IMR-90 (cell line): ENCODE measurements around the gene PDGFA. TPM values are rescaled to one million over a fixed set of nuclear protein-coding genes. Genes with fewer than 3 reads are reported as not detected.

Experiments
- ATAC-seq: fragments of 200-7000 bp; cut with Tn5 transposase; 2 replicates; pipeline ENCODE4 v1.9.1; 2020; ENCODE audit warnings: low read depth, mild to moderate bottlenecking, moderate library complexity
- BruUV-seq: library from RNA; stranded (reverse); fragments of 400-500 nt; replicated peaks from 2 replicates; lab custom pipeline; 2021; lab: Mats Ljungman, UMichigan
- CTCF ChIA-PET: fragments of 300-600 bp; formaldehyde crosslinking; extraction: SDS; loops from one replicate; lab custom pipeline; 2021; ENCODE audit warnings: antibody characterized with exemption; lab: Yijun Ruan, JAX
- POLR2A ChIA-PET: fragments of 300-600 bp; sonication (Branson Sonifier 250); formaldehyde crosslinking; loops from one replicate; lab custom pipeline; 2022; ENCODE audit warnings: antibody characterized with exemption; ENCODE audit not compliant: unreplicated experiment; lab: Charles Lee
- DNase-seq: peaks from one replicate; pipeline ENCODE4 v3.0.0; 2013
- H2AFZ ChIP-seq: replicated peaks from 2 replicates; pipeline ENCODE3; 2013; ENCODE audit warnings: low read length, mild to moderate bottlenecking; ENCODE audit not compliant: poor library complexity
- H2AK5ac ChIP-seq: 2 replicates; pipeline ENCODE4 v1.6.1; 2013; ENCODE audit warnings: low read depth, low read length, inconsistent platforms
- H2AK9ac ChIP-seq: replicated peaks from 2 replicates; pipeline ENCODE3; 2013; ENCODE audit warnings: mild to moderate bottlenecking, low read depth, low read length, moderate library complexity; ENCODE audit not compliant: poor library complexity
- H2BK120ac ChIP-seq: 2 replicates; pipeline ENCODE4 v1.6.1; 2013; ENCODE audit warnings: low read depth, low read length, inconsistent platforms
- H2BK15ac ChIP-seq: 3 replicates; pipeline ENCODE4 v1.6.1; 2013; ENCODE audit warnings: low read depth, low read length, inconsistent platforms
- H2BK20ac ChIP-seq: 2 replicates; pipeline ENCODE4 v1.6.1; 2013; ENCODE audit warnings: low read depth, mild to moderate bottlenecking, inconsistent platforms, low read length, moderate library complexity
- H2BK5ac ChIP-seq: 2 replicates; pipeline ENCODE4 v1.6.1; 2013; ENCODE audit warnings: mild to moderate bottlenecking, low read depth, low read length, inconsistent platforms; ENCODE audit not compliant: poor library complexity, severe bottlenecking
- H3K14ac ChIP-seq: replicated peaks from 2 replicates; pipeline ENCODE4 v1.6.1; 2013; ENCODE audit warnings: low read depth, low read length, inconsistent platforms
- H3K18ac ChIP-seq: 2 replicates; pipeline ENCODE4 v1.6.1; 2013; ENCODE audit warnings: low read depth, low read length, control low read depth
- H3K23ac ChIP-seq: 2 replicates; pipeline ENCODE4 v1.6.1; 2013; ENCODE audit warnings: low read depth, low read length, inconsistent platforms
- H3K27ac ChIP-seq: 2 replicates; pipeline ENCODE4 v1.5.1; 2013; ENCODE audit warnings: mild to moderate bottlenecking, control low read depth, low read length; ENCODE audit not compliant: insufficient read depth
- H3K27me3 ChIP-seq: 2 replicates; pipeline ENCODE4 v1.6.1; 2013; ENCODE audit warnings: low read length; ENCODE audit not compliant: control insufficient read depth, insufficient read depth
- H3K36me3 ChIP-seq: 2 replicates; pipeline ENCODE4 v1.6.1; 2013; ENCODE audit warnings: low read length, mixed read lengths; ENCODE audit not compliant: control insufficient read depth, insufficient read depth
- H3K4ac ChIP-seq: 2 replicates; pipeline ENCODE4 v1.6.1; 2013; ENCODE audit warnings: low read depth, low read length, inconsistent platforms
- H3K4me1 ChIP-seq: 2 replicates; pipeline ENCODE4 v1.6.1; 2013; ENCODE audit warnings: low read length, mixed read lengths; ENCODE audit not compliant: control insufficient read depth, insufficient read depth
- H3K4me2 ChIP-seq: 2 replicates; pipeline ENCODE4 v1.6.1; 2013; ENCODE audit warnings: low read depth, mild to moderate bottlenecking, control low read depth, low read length, moderate library complexity
- H3K4me3 ChIP-seq: 2 replicates; pipeline ENCODE4 v1.5.1; 2013; ENCODE audit warnings: low read depth, mild to moderate bottlenecking, control low read depth, low read length, moderate library complexity; ENCODE audit not compliant: insufficient read depth
- H3K56ac ChIP-seq: 2 replicates; pipeline ENCODE4 v1.6.1; 2013; ENCODE audit warnings: low read length, inconsistent platforms; ENCODE audit not compliant: insufficient read depth; ENCODE audit errors: extremely low read depth
- H3K79me1 ChIP-seq, 2 experiments: 2 replicates each; pipeline ENCODE4 v1.6.1; 2013; ENCODE audit warnings: low read length in 2 of 2, inconsistent platforms in 1 of 2, low read depth in 1 of 2
- H3K9ac ChIP-seq: 2 replicates; pipeline ENCODE4 v1.6.1; 2013; ENCODE audit warnings: low read depth, low read length, control low read depth
- H3K9me1 ChIP-seq: 2 replicates; pipeline ENCODE4 v1.6.1; 2013; ENCODE audit warnings: low read length, inconsistent platforms; ENCODE audit not compliant: insufficient read depth
- H3K9me3 ChIP-seq: 2 replicates; pipeline ENCODE4 v1.6.1; 2013; ENCODE audit warnings: low read length; ENCODE audit not compliant: control insufficient read depth, insufficient read depth
- H4K20me1 ChIP-seq: 2 replicates; pipeline ENCODE4 v1.6.1; 2013; ENCODE audit warnings: low read length, inconsistent platforms; ENCODE audit not compliant: insufficient read depth
- H4K5ac ChIP-seq: 2 replicates; pipeline ENCODE4 v1.6.1; 2013; ENCODE audit warnings: mild to moderate bottlenecking, low read depth, low read length, control low read depth
- H4K8ac ChIP-seq, 2 experiments: 2 replicates each; pipeline ENCODE4 v1.6.1; 2013; ENCODE audit warnings: low read depth in 2 of 2, low read length in 2 of 2, control low read depth in 1 of 2, inconsistent platforms in 1 of 2
- H4K91ac ChIP-seq: 2 replicates; pipeline ENCODE4 v1.6.1; 2013; ENCODE audit warnings: low read depth, low read length, inconsistent platforms; ENCODE audit not compliant: insufficient read depth
- CEBPB ChIP-seq: IDR thresholded peaks from 2 replicates; pipeline ENCODE4 v1.6.1; 2012; ENCODE audit warnings: low read depth, low read length, improper control_type of control experiment
- MAZ ChIP-seq: IDR thresholded peaks from 2 replicates; pipeline ENCODE4 v1.6.1; 2012; ENCODE audit warnings: low read depth, mild to moderate bottlenecking, low read length, improper control_type of control experiment, moderate library complexity, borderline replicate concordance
- MXI1 ChIP-seq: IDR thresholded peaks from 2 replicates; pipeline ENCODE4 v1.6.1; 2012; ENCODE audit warnings: low read depth, mild to moderate bottlenecking, low read length, moderate library complexity, borderline replicate concordance
- POLR2A ChIP-seq: IDR thresholded peaks from 2 replicates; pipeline ENCODE4 v1.6.1; 2012; ENCODE audit warnings: mild to moderate bottlenecking, low read depth, low read length
- SMC3 ChIP-seq: fragments of 150-350 bp; IDR thresholded peaks from 2 replicates; pipeline ENCODE4 v1.6.1; 2016; ENCODE audit warnings: low read depth, mild to moderate bottlenecking, antibody characterized with exemption, low read length, moderate library complexity
- WGBS, 2 experiments: methylation state at CpG; one replicate each; pipeline versions ENCODE4 v1.1.5 to v1.1.7; 2013; ENCODE audit warnings: missing lambda C conversion rate in 2 of 2; ENCODE audit not compliant: insufficient read length in 1 of 2; ENCODE audit errors: extremely low coverage in 2 of 2; 5-methylcytosine and 5-hydroxymethylcytosine counted together
- dilution Hi-C: fragments of 300-500 bp; cut with HindIII; formaldehyde crosslinking; loops from one replicate; pipeline ENCODE4 v1.14.3; 2018; ENCODE audit warnings: low sequenced_read_pairs; ENCODE audit not compliant: unreplicated experiment
- in situ Hi-C: fragments of 300-500 bp; cut with MboI; formaldehyde crosslinking; loops from 3 replicates; pipeline ENCODE4 v1.14.3; 2019; ENCODE audit warnings: low sequenced_read_pairs, inconsistent platforms, mixed read lengths
- intact Hi-C: fragments of 100-400 bp; cut with micrococcal nuclease; formaldehyde crosslinking; loops from 2 replicates; pipeline ENCODE4 v1.10.0; 2022
- polyA plus RNA-seq, 3 experiments: library from polyadenylated mRNA; depleted of rRNA; stranded (reverse); fragments of >200 nt; gene quantifications; 2 replicates each; pipeline ENCODE4 v1.2.3, GENCODE V29; 2012; ENCODE audit warnings: low replicate concordance in 1 of 3
- total RNA-seq: library from RNA; depleted of rRNA; stranded (reverse); fragments of >200 nt; gene quantifications from 2 replicates; pipeline ENCODE4 v1.2.3, GENCODE V29; 2012
- TF ChIP-seq, protein P1 (sequence below): fragments of 150-350 bp; IDR thresholded peaks from 2 replicates; pipeline ENCODE4 v1.6.1; 2016; ENCODE audit warnings: low read depth, mild to moderate bottlenecking, low read length, moderate library complexity, borderline replicate concordance
- TF ChIP-seq, protein P2 (sequence below): fragments of 150-350 bp; IDR thresholded peaks from 2 replicates; pipeline ENCODE4 v1.6.1; 2017; ENCODE audit warnings: mild to moderate bottlenecking, antibody characterized with exemption, low read length, low read depth
- TF ChIP-seq, protein P3 (sequence below): conservative IDR thresholded peaks from 2 replicates; pipeline ENCODE4 v1.5.1; 2012; ENCODE audit warnings: mild to moderate bottlenecking, low read depth, low read length, improper control_type of control experiment

PDGFA gene
- total and polyA plus RNA-seq, 2 of the 4 experiments (the other 2 are of a cell fraction), result 3.3 to 3.8 TPM

DNA sequence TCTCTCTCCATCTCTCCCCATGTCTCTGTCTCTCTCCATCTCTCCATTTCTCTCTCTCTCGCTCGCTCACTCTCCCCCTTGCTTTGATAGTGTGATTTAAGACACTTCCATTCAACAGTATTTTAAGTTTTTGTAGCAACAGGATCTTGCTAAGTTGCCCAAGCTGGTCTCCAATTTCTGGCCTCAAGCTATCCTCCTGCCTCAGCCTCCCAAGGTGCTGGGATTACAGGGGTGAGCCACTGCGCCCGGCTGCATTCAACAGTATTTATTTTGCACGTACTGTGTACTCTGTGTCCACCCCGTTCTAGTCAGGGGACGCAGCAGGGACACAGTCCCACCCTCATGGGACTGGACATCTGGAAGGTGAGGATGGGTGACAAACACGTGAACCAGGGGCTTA lies 14.4 kb upstream of the PDGFA start:
- DNase-seq, result no peak
- no peak overlapping the region for H4K5ac ChIP-seq
- H3K9me1 ChIP-seq, result peaks cover 7% of the 10 kb centered on the region
- no peak overlapping the region for H3K23ac ChIP-seq
- TF ChIP-seq, protein P1, sequence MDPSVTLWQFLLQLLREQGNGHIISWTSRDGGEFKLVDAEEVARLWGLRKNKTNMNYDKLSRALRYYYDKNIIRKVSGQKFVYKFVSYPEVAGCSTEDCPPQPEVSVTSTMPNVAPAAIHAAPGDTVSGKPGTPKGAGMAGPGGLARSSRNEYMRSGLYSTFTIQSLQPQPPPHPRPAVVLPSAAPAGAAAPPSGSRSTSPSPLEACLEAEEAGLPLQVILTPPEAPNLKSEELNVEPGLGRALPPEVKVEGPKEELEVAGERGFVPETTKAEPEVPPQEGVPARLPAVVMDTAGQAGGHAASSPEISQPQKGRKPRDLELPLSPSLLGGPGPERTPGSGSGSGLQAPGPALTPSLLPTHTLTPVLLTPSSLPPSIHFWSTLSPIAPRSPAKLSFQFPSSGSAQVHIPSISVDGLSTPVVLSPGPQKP, result no peak
- TF ChIP-seq POLR2A (no peak), CEBPB (no peak), MAZ (no peak), SMC3 (no peak), MXI1 (no peak)
- TF ChIP-seq, protein P2, sequence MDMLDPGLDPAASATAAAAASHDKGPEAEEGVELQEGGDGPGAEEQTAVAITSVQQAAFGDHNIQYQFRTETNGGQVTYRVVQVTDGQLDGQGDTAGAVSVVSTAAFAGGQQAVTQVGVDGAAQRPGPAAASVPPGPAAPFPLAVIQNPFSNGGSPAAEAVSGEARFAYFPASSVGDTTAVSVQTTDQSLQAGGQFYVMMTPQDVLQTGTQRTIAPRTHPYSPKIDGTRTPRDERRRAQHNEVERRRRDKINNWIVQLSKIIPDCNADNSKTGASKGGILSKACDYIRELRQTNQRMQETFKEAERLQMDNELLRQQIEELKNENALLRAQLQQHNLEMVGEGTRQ, result no peak
- TF ChIP-seq, protein P3, sequence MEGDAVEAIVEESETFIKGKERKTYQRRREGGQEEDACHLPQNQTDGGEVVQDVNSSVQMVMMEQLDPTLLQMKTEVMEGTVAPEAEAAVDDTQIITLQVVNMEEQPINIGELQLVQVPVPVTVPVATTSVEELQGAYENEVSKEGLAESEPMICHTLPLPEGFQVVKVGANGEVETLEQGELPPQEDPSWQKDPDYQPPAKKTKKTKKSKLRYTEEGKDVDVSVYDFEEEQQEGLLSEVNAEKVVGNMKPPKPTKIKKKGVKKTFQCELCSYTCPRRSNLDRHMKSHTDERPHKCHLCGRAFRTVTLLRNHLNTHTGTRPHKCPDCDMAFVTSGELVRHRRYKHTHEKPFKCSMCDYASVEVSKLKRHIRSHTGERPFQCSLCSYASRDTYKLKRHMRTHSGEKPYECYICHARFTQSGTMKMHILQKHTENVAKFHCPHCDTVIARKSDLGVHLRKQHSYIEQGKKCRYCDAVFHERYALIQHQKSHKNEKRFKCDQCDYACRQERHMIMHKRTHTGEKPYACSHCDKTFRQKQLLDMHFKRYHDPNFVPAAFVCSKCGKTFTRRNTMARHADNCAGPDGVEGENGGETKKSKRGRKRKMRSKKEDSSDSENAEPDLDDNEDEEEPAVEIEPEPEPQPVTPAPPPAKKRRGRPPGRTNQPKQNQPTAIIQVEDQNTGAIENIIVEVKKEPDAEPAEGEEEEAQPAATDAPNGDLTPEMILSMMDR, result no peak
- WGBS, 2 experiments, result 60 to 100% methylated on average over 1 to 2 of the region's 8 CpGs
- ATAC-seq, result no peak
- no peak overlapping the region for H2AK5ac ChIP-seq
- dilution Hi-C loops (no loop called here), in situ Hi-C loops (loop anchor here (10.0 kb wide), 1 partner anchor 341 kb away; the partner anchor contains the start of gene GET4), intact Hi-C loops (no loop called here)
- H3K4me2 ChIP-seq, result no peak overlapping the region
- H2AFZ ChIP-seq, result no peak overlapping the region
- POLR2A ChIA-PET, result no interaction called here
- peaks cover 13% of the 10 kb centered on the region for H3K4me1 ChIP-seq
- H3K4me3 ChIP-seq, result no peak overlapping the region
- no TSS peak for BruUV-seq
- no peak overlapping the region for H4K91ac ChIP-seq
- no peak overlapping the region for H2BK5ac ChIP-seq
- H3K27ac ChIP-seq, result no peak overlapping the region
- H3K9ac ChIP-seq, result no peak overlapping the region
- peaks cover 28% of the 10 kb centered on the region for H3K27me3 ChIP-seq
- no peak overlapping the region for H3K4ac ChIP-seq
- 0 out of 4 replicates have a peak, but pooled peaks cover 0 to 6% of the 10 kb centered on the region in 2 experiments for H3K79me1 ChIP-seq
- no peak overlapping the region for H2BK15ac ChIP-seq
- no peak overlapping the region for H4K8ac ChIP-seq
- no peaks in the 10 kb centered on the region for H3K9me3 ChIP-seq
- CTCF ChIA-PET, result no interaction called here
- H2BK120ac ChIP-seq, result no peak overlapping the region
- H3K14ac ChIP-seq, result no peak overlapping the region
- no peaks in the 10 kb centered on the region for H3K36me3 ChIP-seq
- no peak overlapping the region for H2BK20ac ChIP-seq
- no peak overlapping the region for H3K56ac ChIP-seq
- no peaks in the 10 kb centered on the region for H4K20me1 ChIP-seq
- no peak overlapping the region for H2AK9ac ChIP-seq
- H3K18ac ChIP-seq, result no peak overlapping the region
